K562 (cell line): ENCODE results near the gene GNB5. TPM values are rescaled to one million over a fixed set of nuclear protein-coding genes. Genes with fewer than 3 reads are reported as not detected.

ENCODE experiments used
- ATAC-seq: fragments of 200-7000 bp; cut with Tn5 transposase; 3 replicates; pipeline ENCODE4 v1.9.1; 2020; ENCODE audit warnings: moderate library complexity
- BruUV-seq: library from RNA; stranded (reverse); fragments of 400-500 nt; replicated peaks from 2 replicates; lab custom pipeline; 2021; lab: Mats Ljungman, UMichigan
- CTCF ChIA-PET: fragments of 300-600 bp; formaldehyde crosslinking; extraction: SDS; loops from one replicate; lab custom pipeline; 2021; ENCODE audit warnings: low intra/inter-chr PET ratio; lab: Yijun Ruan, JAX
- POLR2A ChIA-PET: fragments of 300-600, 350-650 bp; sonication (Branson Sonifier 250); formaldehyde crosslinking; extraction: SDS; loops from one replicate; lab custom pipeline; 2021; ENCODE audit warnings: antibody characterized with exemption, inconsistent platforms; lab: Yijun Ruan, JAX
- DNase-seq, 4 experiments: peaks; one replicate each; pipeline versions ENCODE4 v3.0.0 to v3.0.0-alpha.2; 2011 to 2018; ENCODE audit warnings: low spot score in 3 of 4, mixed read lengths in 3 of 4; ENCODE audit errors: extremely low read depth in 1 of 4
- FAIRE-seq: peaks from 2 replicates; lab custom pipeline; 2011; peaks lifted over from hg19 to GRCh38; lab: Jason Lieb, UNC
- H2AFZ ChIP-seq: 2 replicates; pipeline ENCODE4 v1.6.0; 2011; ENCODE audit warnings: low read depth, low read length, control low read depth, inconsistent platforms
- H3K27ac ChIP-seq: fragments of 200-600 bp; 3 replicates; pipeline ENCODE4 v1.8.0; 2011; ENCODE audit warnings: low read depth, mild to moderate bottlenecking, control low read depth, inconsistent platforms, low read length, moderate library complexity, mixed read lengths; ENCODE audit errors: extremely low read depth
- H3K27me3 ChIP-seq, 2 experiments: fragments of 300-600 bp in 1 of 2; 2 replicates in 1 of 2; 3 replicates in 1 of 2; pipeline versions ENCODE4 v1.6.0 to v1.8.0; 2011; ENCODE audit warnings: inconsistent platforms in 2 of 2, low read length in 2 of 2, mild to moderate bottlenecking in 1 of 2, mixed read lengths in 1 of 2, moderate library complexity in 1 of 2; ENCODE audit not compliant: control insufficient read depth in 2 of 2, insufficient read depth in 2 of 2
- H3K36me3 ChIP-seq: fragments of 300-600 bp; 3 replicates; pipeline ENCODE4 v1.8.0; 2011; ENCODE audit warnings: mild to moderate bottlenecking, low read length, inconsistent platforms; ENCODE audit not compliant: control insufficient read depth, insufficient read depth
- H3K4me1 ChIP-seq, 2 experiments: fragments of 200-600 bp in 1 of 2; replicated peaks in 1 of 2; 2 replicates in 1 of 2; 3 replicates in 1 of 2; pipeline versions ENCODE4 v1.5.1 to v1.8.0; 2011; ENCODE audit warnings: inconsistent platforms in 2 of 2, low read length in 2 of 2, mild to moderate bottlenecking in 1 of 2, mixed read lengths in 1 of 2, moderate library complexity in 1 of 2; ENCODE audit not compliant: control insufficient read depth in 2 of 2, insufficient read depth in 2 of 2
- H3K4me2 ChIP-seq: 2 replicates; pipeline ENCODE4 v1.6.1; 2011; ENCODE audit warnings: low read length, control low read depth, inconsistent platforms, mixed read lengths; ENCODE audit not compliant: insufficient read depth
- H3K4me3 ChIP-seq: fragments of 200-600 bp; sonication (generic), shearing (Covaris generic); 2 replicates; pipeline ENCODE4 v1.5.1; 2016; ENCODE audit warnings: control low read depth, inconsistent platforms
- H3K79me2 ChIP-seq: fragments of 200-600 bp; 3 replicates; pipeline ENCODE4 v1.8.0; 2011; ENCODE audit warnings: low read length, inconsistent platforms; ENCODE audit not compliant: control insufficient read depth, insufficient read depth
- H3K9ac ChIP-seq, 2 experiments: 2 replicates each; pipeline versions ENCODE4 v1.6.0 to v1.6.1; 2011; ENCODE audit warnings: low read depth in 2 of 2, low read length in 2 of 2, control low read depth in 1 of 2, inconsistent platforms in 1 of 2, mild to moderate bottlenecking in 1 of 2, mixed read lengths in 1 of 2; ENCODE audit not compliant: insufficient read depth in 1 of 2
- H3K9me1 ChIP-seq: one replicate; pipeline ENCODE4 v1.6.0; 2011; ENCODE audit warnings: inconsistent platforms, mild to moderate bottlenecking, low read length, moderate library complexity; ENCODE audit not compliant: control insufficient read depth, insufficient read depth
- H3K9me3 ChIP-seq: replicated peaks from 2 replicates; pipeline ENCODE4 v1.5.1; 2011; ENCODE audit warnings: low read depth, low read length, inconsistent platforms; ENCODE audit not compliant: control insufficient read depth, insufficient read depth
- H4K20me1 ChIP-seq: replicated peaks from 2 replicates; pipeline ENCODE4 v1.6.1; 2011; ENCODE audit warnings: low read length, inconsistent platforms, mixed read lengths; ENCODE audit not compliant: control insufficient read depth, insufficient read depth
- NCOA6 ChIP-seq: fragments of 450-650 bp; IDR thresholded peaks from 2 replicates; pipeline ENCODE4 v1.6.1; 2017; ENCODE audit warnings: mild to moderate bottlenecking
- SPI1 ChIP-seq: IDR thresholded peaks from 2 replicates; pipeline ENCODE4 v1.6.1; 2011; ENCODE audit warnings: low read depth, low read length, control low read depth, borderline replicate concordance
- TRIM24 ChIP-seq, 2 experiments: fragments of 450-650 bp; IDR thresholded peaks; 2 replicates each; pipeline ENCODE4 v1.6.1; 2016
- ZBTB33 ChIP-seq: sonication (generic); formaldehyde crosslinking; IDR thresholded peaks from 2 replicates; pipeline ENCODE4 v1.8.1; 2023; ENCODE audit warnings: mild to moderate bottlenecking, missing genetic modification reagents
- WGBS: fragments of 100-300 bp; shearing (Covaris generic); methylation state at CpG from one replicate; pipeline ENCODE4 v1.1.6; 2016; ENCODE audit warnings: low coverage, mixed read lengths; ENCODE audit not compliant: insufficient coverage; ENCODE audit errors: missing lambda C conversion rate; 5-methylcytosine and 5-hydroxymethylcytosine counted together
- in situ Hi-C: fragments of 300-500 bp; cut with MboI; formaldehyde crosslinking; loops from 4 replicates; pipeline ENCODE4 v1.15.0; 2018; ENCODE audit warnings: inconsistent platforms, mixed read lengths
- intact Hi-C: fragments of 100-400 bp; cut with micrococcal nuclease; formaldehyde crosslinking; loops from 2 replicates; pipeline ENCODE4 v1.14.2; 2022
- polyA plus RNA-seq, 8 experiments: library from polyadenylated mRNA; depleted of rRNA in 4 of 8; stranded (reverse) in 5 of 8; unstranded in 3 of 8; fragments of >200 nt; fragmentation: Nextera tagmentation in 2 of 8; fragmentation: Illumina TruSeq in 1 of 8; extraction: Ambion mirVana in 2 of 8; extraction: Trizol in 1 of 8; gene quantifications; 2 replicates each; pipeline versions ENCODE4 v1.2.1 to v1.2.3, GENCODE V29; 2011 to 2014; ENCODE audit warnings: inconsistent platforms in 1 of 8, missing spikeins in 1 of 8
- total RNA-seq, 7 experiments: library from RNA; depleted of rRNA in 6 of 7; stranded (reverse); fragments of >200 nt in 6 of 7; fragmentation: Illumina TruSeq in 2 of 7; extraction: Trizol in 2 of 7; gene quantifications; 2 replicates each; pipeline versions ENCODE4 v1.2.1 to v1.2.3, GENCODE V29; 2011 to 2021; ENCODE audit warnings: low replicate concordance in 1 of 7
- TF ChIP-seq, protein P1 (sequence below), 2 experiments: fragments of 200-800 bp in 1 of 2; sonication (Bioruptor generic) in 1 of 2; sonication (generic) in 1 of 2; formaldehyde crosslinking in 1 of 2; IDR thresholded peaks in 1 of 2; conservative IDR thresholded peaks in 1 of 2; 2 replicates each; pipeline versions ENCODE4 v1.5.0 to v1.6.1; 2016 to 2020; ENCODE audit warnings: missing compliant biosample characterization in 1 of 2, missing genetic modification characterization in 1 of 2, missing genetic modification reagents in 1 of 2
- TF ChIP-seq, protein P2 (sequence below), 2 experiments: fragments of 150-350 bp in 1 of 2; IDR thresholded peaks; 2 replicates each; pipeline ENCODE4 v1.6.1; 2012 to 2016; ENCODE audit warnings: low read depth in 2 of 2, low read length in 2 of 2, mild to moderate bottlenecking in 1 of 2, moderate library complexity in 1 of 2

Gene GNB5
- total and polyA plus RNA-seq, 9 of the 15 experiments (the other 6 are each of a cell fraction or from before 2014, with no cell fraction given), result 0.11 to 2.1 (median 0.77) TPM

GRCh38 chr15:52113235-52113634 lies 78.0 kb downstream of the GNB5 start:
- no peak for ATAC-seq
- Histone ChIP-seq H4K20me1 (no peaks in the 10 kb centered on the region), H3K27ac (no peak overlapping the region), H2AFZ (no peak overlapping the region), H3K4me1 (peaks cover 5 to 11% of the 10 kb centered on the region in 2 experiments; a peak in 2 of 5 replicates), H3K4me2 (no peak overlapping the region), H3K27me3 (0 out of 5 replicates have a peak, but pooled peaks cover 0 to 2% of the 10 kb centered on the region in 2 experiments), H3K9me1 (no peaks in the 10 kb centered on the region), H3K4me3 (no peak overlapping the region), H3K36me3 (no peaks in the 10 kb centered on the region), H3K9ac (no peak overlapping the region), H3K9me3 (no peaks in the 10 kb centered on the region), H3K79me2 (no peaks in the 10 kb centered on the region)
- WGBS, result 73% methylated on average over 3 of the region's 3 CpGs
- in situ Hi-C loops, result no loop called here
- no peak for FAIRE-seq
- no TSS peak for BruUV-seq
- DNase-seq, result no peak
- ChIA-PET POLR2A (no interaction called here), CTCF (no interaction called here)
- peak in 1 of 2 experiments; percentile 20; a peak in 1 of 4 replicates for TF ChIP-seq TRIM24 (IDR thresholded peaks at IDR 0.05)
- no peak for TF ChIP-seq NCOA6
- TF ChIP-seq SPI1, result no peak
- intact Hi-C loops, result no loop called here

GRCh38 chr15:52112203-52112750 lies 78.9 kb downstream of the GNB5 start:
- ATAC-seq (no peak), FAIRE-seq (no peak), DNase-seq (no peak)
- Histone ChIP-seq H3K4me3 (no peak overlapping the region), H3K9me3 (no peaks in the 10 kb centered on the region), H3K27me3 (0 out of 5 replicates have a peak, but pooled peaks cover 0 to 2% of the 10 kb centered on the region in 2 experiments), H3K27ac (no peak overlapping the region), H2AFZ (no peak overlapping the region), H3K4me1 (peaks cover 0 to 11% of the 10 kb centered on the region in 2 experiments; a peak in 2 of 5 replicates), H3K79me2 (no peaks in the 10 kb centered on the region), H4K20me1 (no peaks in the 10 kb centered on the region), H3K4me2 (no peak overlapping the region), H3K9me1 (no peaks in the 10 kb centered on the region), H3K36me3 (no peaks in the 10 kb centered on the region), H3K9ac (no peak overlapping the region)
- in situ Hi-C loops, result no loop called here
- WGBS, result 73% methylated on average over 28 of the region's 61 CpGs
- TF ChIP-seq ZBTB33 (CRISPR knock-in tag), result peak; percentile 38; the same call in 1 of the 2 replicates
- TF ChIP-seq, protein P1, sequence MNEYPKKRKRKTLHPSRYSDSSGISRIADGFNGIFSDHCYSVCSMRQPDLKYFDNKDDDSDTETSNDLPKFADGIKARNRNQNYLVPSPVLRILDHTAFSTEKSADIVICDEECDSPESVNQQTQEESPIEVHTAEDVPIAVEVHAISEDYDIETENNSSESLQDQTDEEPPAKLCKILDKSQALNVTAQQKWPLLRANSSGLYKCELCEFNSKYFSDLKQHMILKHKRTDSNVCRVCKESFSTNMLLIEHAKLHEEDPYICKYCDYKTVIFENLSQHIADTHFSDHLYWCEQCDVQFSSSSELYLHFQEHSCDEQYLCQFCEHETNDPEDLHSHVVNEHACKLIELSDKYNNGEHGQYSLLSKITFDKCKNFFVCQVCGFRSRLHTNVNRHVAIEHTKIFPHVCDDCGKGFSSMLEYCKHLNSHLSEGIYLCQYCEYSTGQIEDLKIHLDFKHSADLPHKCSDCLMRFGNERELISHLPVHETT (CRISPR knock-in tag; conservative IDR thresholded peaks at IDR 0.05 in 1 of 2, IDR thresholded peaks at IDR 0.05 in 1 of 2), result 0 out of 4 replicates have a peak, but pooled peaks of 1 of the 2 experiments have one; percentile 10
- TF ChIP-seq, protein P2, sequence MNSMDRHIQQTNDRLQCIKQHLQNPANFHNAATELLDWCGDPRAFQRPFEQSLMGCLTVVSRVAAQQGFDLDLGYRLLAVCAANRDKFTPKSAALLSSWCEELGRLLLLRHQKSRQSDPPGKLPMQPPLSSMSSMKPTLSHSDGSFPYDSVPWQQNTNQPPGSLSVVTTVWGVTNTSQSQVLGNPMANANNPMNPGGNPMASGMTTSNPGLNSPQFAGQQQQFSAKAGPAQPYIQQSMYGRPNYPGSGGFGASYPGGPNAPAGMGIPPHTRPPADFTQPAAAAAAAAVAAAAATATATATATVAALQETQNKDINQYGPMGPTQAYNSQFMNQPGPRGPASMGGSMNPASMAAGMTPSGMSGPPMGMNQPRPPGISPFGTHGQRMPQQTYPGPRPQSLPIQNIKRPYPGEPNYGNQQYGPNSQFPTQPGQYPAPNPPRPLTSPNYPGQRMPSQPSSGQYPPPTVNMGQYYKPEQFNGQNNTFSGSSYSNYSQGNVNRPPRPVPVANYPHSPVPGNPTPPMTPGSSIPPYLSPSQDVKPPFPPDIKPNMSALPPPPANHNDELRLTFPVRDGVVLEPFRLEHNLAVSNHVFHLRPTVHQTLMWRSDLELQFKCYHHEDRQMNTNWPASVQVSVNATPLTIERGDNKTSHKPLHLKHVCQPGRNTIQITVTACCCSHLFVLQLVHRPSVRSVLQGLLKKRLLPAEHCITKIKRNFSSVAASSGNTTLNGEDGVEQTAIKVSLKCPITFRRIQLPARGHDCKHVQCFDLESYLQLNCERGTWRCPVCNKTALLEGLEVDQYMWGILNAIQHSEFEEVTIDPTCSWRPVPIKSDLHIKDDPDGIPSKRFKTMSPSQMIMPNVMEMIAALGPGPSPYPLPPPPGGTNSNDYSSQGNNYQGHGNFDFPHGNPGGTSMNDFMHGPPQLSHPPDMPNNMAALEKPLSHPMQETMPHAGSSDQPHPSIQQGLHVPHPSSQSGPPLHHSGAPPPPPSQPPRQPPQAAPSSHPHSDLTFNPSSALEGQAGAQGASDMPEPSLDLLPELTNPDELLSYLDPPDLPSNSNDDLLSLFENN (IDR thresholded peaks at IDR 0.05; ENCODE audit: low read depth in 2 of 2, low read length in 2 of 2), result no peak
- POLR2A ChIA-PET, result no interaction called here
- CTCF ChIA-PET, result no interaction called here
- no TSS peak for BruUV-seq
- intact Hi-C loops, result no loop called here
